ENCODE results near the gene CDC42EP4.

- TF ChIP-seq CTCF (IDR thresholded peaks at IDR 0.05; ENCODE audit: borderline replicate concordance, extremely low read depth, low read length, poor library complexity, severe bottlenecking) (no peak), EZH2 (IDR thresholded peaks at IDR 0.05; ENCODE audit: borderline replicate concordance, low read depth, low read length, severe bottlenecking) (no peak)
Observed at GRCh38 chr17:73290399-73291259, 21.2 kb downstream of the CDC42EP4 start.

Data from DND-41 (cell line).